DOHH2 (cell line): ENCODE measurements around the gene MCF2L.

Experiments
- H3F3A ChIP-seq: fragments of 200-600 bp; sonication (generic), shearing (Covaris generic); 2 replicates; pipeline ENCODE4 v1.6.0; 2016; ENCODE audit warnings: antibody characterized with exemption, mild to moderate bottlenecking; ENCODE audit not compliant: control insufficient read depth, insufficient read depth
- H3K27ac ChIP-seq: fragments of 200-600 bp; sonication (generic); 2 replicates; pipeline ENCODE4 v1.5.1; 2014; ENCODE audit warnings: low read depth, mild to moderate bottlenecking, low read length, moderate library complexity
- H3K27me3 ChIP-seq: fragments of 200-600 bp; sonication (generic); 2 replicates; pipeline ENCODE4 v1.6.1; 2014; ENCODE audit warnings: mild to moderate bottlenecking, low read length, mixed read lengths; ENCODE audit not compliant: control insufficient read depth
- H3K36me3 ChIP-seq: fragments of 200-600 bp; sonication (generic); 2 replicates; pipeline ENCODE4 v1.6.1; 2014; ENCODE audit warnings: mild to moderate bottlenecking, low read length, moderate library complexity, mixed read lengths; ENCODE audit not compliant: control insufficient read depth
- H3K4me1 ChIP-seq: fragments of 200-600 bp; sonication (generic); 2 replicates; pipeline ENCODE4 v1.6.1; 2014; ENCODE audit warnings: mild to moderate bottlenecking, low read length, mixed read lengths; ENCODE audit not compliant: control insufficient read depth
- H3K4me2 ChIP-seq: fragments of 200-600 bp; sonication (generic); 2 replicates; pipeline ENCODE4 v1.6.0; 2014; ENCODE audit warnings: mild to moderate bottlenecking, low read length, moderate library complexity
- H3K4me3 ChIP-seq: fragments of 200-600 bp; sonication (generic); 2 replicates; pipeline ENCODE4 v1.5.1; 2014; ENCODE audit warnings: mild to moderate bottlenecking, low read length, mixed read lengths
- H3K79me2 ChIP-seq: fragments of 200-600 bp; sonication (generic); 2 replicates; pipeline ENCODE4 v1.6.1; 2014; ENCODE audit warnings: mild to moderate bottlenecking, low read length, mixed read lengths; ENCODE audit not compliant: control insufficient read depth
- H3K9me2 ChIP-seq: fragments of 200-600 bp; sonication (generic); replicated peaks from 2 replicates; pipeline ENCODE4 v1.6.1; 2014; ENCODE audit warnings: mild to moderate bottlenecking, low read length, mixed read lengths; ENCODE audit not compliant: control insufficient read depth
- H3K9me3 ChIP-seq: fragments of 200-600 bp; sonication (generic); 2 replicates; pipeline ENCODE4 v1.6.1; 2014; ENCODE audit warnings: antibody characterized with exemption, low read length, mixed read lengths; ENCODE audit not compliant: control insufficient read depth, insufficient read depth
- H4K20me1 ChIP-seq: fragments of 200-600 bp; sonication (generic); 2 replicates; pipeline ENCODE4 v1.6.0; 2014; ENCODE audit warnings: low read depth, mild to moderate bottlenecking, antibody characterized with exemption, low read length, moderate library complexity; ENCODE audit not compliant: control insufficient read depth, insufficient read depth
- EZH2phosphoT487 ChIP-seq: fragments of 200-600 bp; sonication (generic); IDR thresholded peaks from 2 replicates; pipeline ENCODE4 v1.6.1; 2017; ENCODE audit warnings: borderline replicate concordance, mild to moderate bottlenecking, antibody characterized with exemption, low read length, moderate library complexity, mixed read lengths
- TF ChIP-seq, protein P1 (sequence below): fragments of 200-600 bp; sonication (generic); IDR thresholded peaks from one replicate; pipeline ENCODE4 v1.5.1; 2014; ENCODE audit warnings: antibody characterized with exemption, mild to moderate bottlenecking, low read depth, low read length; ENCODE audit not compliant: poor library complexity, severe bottlenecking

The MCF2L gene

DNA sequence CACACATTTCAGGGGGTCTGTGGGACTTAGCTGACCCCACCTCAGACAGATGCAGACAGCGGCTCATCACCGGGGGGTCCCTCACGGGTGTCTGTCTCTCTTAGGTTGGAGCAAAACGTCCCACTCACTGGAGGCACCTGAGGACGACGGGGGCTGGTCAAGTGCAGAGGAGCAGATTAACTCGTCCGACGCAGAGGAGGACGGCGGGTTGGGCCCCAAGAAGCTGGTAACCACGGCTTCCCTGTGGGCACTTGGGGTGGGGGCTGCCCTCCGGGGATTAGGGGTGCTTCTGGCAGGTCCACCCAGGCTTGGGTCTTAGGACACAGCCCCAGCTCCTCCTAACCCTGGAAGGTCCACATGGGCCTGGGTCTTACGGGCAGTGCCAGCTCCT, 125.4 kb downstream of the MCF2L start:
- Histone ChIP-seq H3K9me3 (no peaks in the 10 kb centered on the region), H3K4me2 (no peak overlapping the region), H3F3A (no peaks in the 10 kb centered on the region), H3K4me1 (no peaks in the 10 kb centered on the region), H3K27ac (no peak overlapping the region), H3K36me3 (no peaks in the 10 kb centered on the region), H3K4me3 (no peak overlapping the region), H3K9me2 (no peaks in the 10 kb centered on the region), H3K27me3 (no peaks in the 10 kb centered on the region), H4K20me1 (no peaks in the 10 kb centered on the region), H3K79me2 (no peaks in the 10 kb centered on the region)
- TF ChIP-seq EZH2phosphoT487 = no peak
- TF ChIP-seq, protein P1, sequence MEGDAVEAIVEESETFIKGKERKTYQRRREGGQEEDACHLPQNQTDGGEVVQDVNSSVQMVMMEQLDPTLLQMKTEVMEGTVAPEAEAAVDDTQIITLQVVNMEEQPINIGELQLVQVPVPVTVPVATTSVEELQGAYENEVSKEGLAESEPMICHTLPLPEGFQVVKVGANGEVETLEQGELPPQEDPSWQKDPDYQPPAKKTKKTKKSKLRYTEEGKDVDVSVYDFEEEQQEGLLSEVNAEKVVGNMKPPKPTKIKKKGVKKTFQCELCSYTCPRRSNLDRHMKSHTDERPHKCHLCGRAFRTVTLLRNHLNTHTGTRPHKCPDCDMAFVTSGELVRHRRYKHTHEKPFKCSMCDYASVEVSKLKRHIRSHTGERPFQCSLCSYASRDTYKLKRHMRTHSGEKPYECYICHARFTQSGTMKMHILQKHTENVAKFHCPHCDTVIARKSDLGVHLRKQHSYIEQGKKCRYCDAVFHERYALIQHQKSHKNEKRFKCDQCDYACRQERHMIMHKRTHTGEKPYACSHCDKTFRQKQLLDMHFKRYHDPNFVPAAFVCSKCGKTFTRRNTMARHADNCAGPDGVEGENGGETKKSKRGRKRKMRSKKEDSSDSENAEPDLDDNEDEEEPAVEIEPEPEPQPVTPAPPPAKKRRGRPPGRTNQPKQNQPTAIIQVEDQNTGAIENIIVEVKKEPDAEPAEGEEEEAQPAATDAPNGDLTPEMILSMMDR = no peak

- Histone ChIP-seq H3K27ac (no peak overlapping the region), H3K4me3 (no peak overlapping the region), H3K4me1 (no peaks in the 10 kb centered on the region), H3K79me2 (no peaks in the 10 kb centered on the region), H4K20me1 (no peaks in the 10 kb centered on the region), H3K4me2 (no peak overlapping the region), H3K9me2 (no peaks in the 10 kb centered on the region), H3K27me3 (no peaks in the 10 kb centered on the region), H3K36me3 (no peaks in the 10 kb centered on the region), H3F3A (no peaks in the 10 kb centered on the region), H3K9me3 (no peaks in the 10 kb centered on the region)
- no peak for TF ChIP-seq EZH2phosphoT487
- TF ChIP-seq, protein P1 = no peak
Observed at GRCh38 chr13:113095146-113096051, 126.4 kb downstream of the MCF2L start.

GRCh38 chr13:113096052-113096744, 127.2 kb downstream of the MCF2L start:
- no peak for TF ChIP-seq EZH2phosphoT487
- TF ChIP-seq, protein P1 = no peak
- H3K36me3 ChIP-seq = no peaks in the 10 kb centered on the region
- H3K27me3 ChIP-seq = no peaks in the 10 kb centered on the region

More at GRCh38 chr13:113096052-113096744, 127.2 kb downstream of the MCF2L start:
- Histone ChIP-seq H3K4me2 (no peak overlapping the region), H3F3A (no peaks in the 10 kb centered on the region), H3K79me2 (no peaks in the 10 kb centered on the region), H3K9me3 (no peaks in the 10 kb centered on the region), H3K4me3 (no peak overlapping the region), H3K4me1 (no peaks in the 10 kb centered on the region), H4K20me1 (no peaks in the 10 kb centered on the region), H3K9me2 (no peaks in the 10 kb centered on the region), H3K27ac (no peak overlapping the region)
